Adrenal gland (tissue), 5 donors: ENCODE data around the gene C21orf58.

ENCODE experiments used
- CTCF ChIP-seq, 6 experiments: fragments of 450-650 bp in 4 of 6; fragments of 200-600 bp in 2 of 6; sonication (generic) in 1 of 6; IDR thresholded peaks; 1 replicate in 5 of 6; 2 replicates in 1 of 6; pipeline versions ENCODE4 v1.5.1 to v1.8.0; 2016 to 2021; ENCODE audit warnings: antibody characterized with exemption in 6 of 6, mild to moderate bottlenecking in 2 of 6, moderate library complexity in 1 of 6
- POLR2A ChIP-seq, 2 donors: fragments of 450-650 bp; IDR thresholded peaks; one replicate each; pipeline ENCODE4 v1.6.1; 2017; ENCODE audit warnings: antibody characterized with exemption in 2 of 2, mild to moderate bottlenecking in 2 of 2, moderate library complexity in 1 of 2
- donor health status: DM: no; HTN: no; CAD: no.

- no peak for TF ChIP-seq CTCF (IDR thresholded peaks at IDR 0.05)
- no peak for TF ChIP-seq POLR2A (IDR thresholded peaks at IDR 0.05)
Observed at GRCh38 chr21:46299167-46299566, 24.5 kb downstream of the C21orf58 start.
